HPDE6-E6E7 (cell line): Measurements from ENCODE around the gene ENTPD6.
"Not testable (repeated sequence)": the region's sequence is repeated elsewhere in the genome, so short reads cannot be mapped to it uniquely, and the experiment has no call there.

Source experiments
- DNase-seq: peaks from one replicate; pipeline ENCODE4 v3.0.0; 2011; ENCODE audit warnings: missing footprints; ENCODE audit errors: extremely low spot score

ENTPD6 gene

DNA sequence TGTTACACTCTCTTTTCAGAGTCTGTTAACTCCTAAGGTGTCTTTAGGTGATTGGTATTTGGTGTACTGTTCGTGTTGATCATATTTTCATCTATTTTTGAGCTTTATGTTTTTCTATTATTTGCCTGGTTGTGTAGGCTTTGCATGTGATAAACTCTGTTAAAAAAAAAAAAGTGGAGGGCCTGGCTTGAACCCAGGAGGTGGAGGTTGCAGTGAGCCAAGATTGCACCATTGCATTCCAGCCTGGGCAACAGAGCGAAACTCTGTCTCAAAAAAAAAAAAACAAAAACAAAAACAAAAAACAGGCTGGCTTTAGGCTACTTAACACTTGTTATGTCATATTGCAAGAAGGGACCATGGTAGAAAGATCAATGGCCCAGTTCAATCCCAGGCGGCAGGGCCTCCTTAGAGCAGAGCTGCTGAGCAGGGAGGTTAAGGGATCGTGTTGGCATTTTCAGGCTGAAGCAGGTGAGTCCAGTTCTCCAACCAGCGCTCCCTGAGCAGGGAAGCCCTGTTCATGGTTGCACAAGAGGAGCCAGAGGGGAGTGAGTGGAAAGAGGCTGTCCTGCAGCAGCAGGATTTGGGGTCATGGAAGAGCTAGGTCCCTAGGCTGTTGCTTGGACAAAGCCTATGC lies 60.8 kb downstream of the ENTPD6 start:
- no peak for DNase-seq

DNA sequence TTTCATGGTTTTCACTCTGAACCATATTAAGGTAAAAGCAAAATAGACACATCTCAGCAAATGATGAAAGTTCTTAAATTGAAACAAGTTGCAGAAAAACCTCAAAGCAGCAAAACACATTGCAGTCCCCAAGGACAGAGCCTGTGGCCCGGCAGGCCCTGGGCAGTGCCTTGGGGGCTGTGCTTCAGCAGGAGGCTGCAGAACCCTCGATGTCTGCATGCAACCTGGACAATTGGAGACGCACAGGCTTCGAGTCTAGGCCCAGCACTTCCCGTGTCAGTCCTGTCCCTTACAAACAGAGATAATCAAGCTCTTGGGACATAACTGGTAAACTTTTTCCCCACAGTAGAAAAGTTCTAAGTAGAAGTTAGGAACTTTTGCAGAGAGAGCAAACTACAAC lies 61.6 kb downstream of the ENTPD6 start:
- DNase-seq, result no peak

DNA sequence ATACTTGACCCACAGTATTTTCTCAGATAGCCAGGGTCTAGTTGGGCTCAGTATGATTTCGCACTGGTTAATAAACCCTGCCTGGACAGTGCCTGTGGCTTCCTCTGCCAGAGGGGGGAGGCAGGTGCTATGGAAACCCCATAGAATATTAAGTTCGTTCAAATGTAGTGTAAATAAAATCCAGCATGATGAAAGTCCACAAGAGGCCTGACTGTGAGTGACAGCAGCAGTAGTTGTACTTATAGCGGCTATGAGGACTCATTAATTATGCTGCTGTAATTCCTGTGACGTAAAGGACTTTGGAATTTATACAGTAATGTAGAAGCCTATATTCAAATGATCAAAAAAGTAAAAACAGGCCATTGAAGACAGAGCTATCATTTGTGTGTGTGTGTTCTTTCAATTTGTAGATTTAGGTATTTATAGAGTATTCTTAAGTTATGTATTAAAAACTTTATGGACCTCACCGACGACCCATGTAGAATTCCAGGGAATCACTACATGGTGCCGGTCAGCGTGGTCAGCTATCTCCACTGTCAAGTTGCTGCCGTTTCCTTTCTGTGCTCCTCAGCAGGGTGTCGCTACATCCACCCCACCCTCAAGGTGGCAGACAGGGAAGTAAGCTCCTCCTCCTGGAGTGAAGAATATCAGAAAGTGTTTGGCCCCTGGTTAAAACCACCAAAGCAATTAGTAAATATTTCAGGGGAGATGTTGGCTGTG lies 62.4 kb downstream of the ENTPD6 start:
- DNase-seq, result no peak

DNA sequence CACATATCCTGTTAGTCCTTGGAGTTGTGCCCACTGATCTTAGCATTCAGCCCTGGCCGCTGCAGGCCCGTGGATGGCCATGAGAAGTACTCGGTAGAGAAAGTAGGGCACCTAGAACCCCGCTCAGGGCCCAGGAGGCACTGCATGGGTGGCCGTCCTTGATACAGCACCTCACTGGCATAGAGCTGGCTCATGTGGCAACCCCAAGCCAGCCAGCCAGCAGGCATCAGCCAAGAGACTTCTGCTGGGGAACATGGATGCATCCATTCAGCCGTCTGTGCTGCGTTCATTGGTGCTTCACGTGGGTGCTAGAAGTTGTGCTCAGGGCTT lies 62.9 kb downstream of the ENTPD6 start:
- no peak for DNase-seq

DNA sequence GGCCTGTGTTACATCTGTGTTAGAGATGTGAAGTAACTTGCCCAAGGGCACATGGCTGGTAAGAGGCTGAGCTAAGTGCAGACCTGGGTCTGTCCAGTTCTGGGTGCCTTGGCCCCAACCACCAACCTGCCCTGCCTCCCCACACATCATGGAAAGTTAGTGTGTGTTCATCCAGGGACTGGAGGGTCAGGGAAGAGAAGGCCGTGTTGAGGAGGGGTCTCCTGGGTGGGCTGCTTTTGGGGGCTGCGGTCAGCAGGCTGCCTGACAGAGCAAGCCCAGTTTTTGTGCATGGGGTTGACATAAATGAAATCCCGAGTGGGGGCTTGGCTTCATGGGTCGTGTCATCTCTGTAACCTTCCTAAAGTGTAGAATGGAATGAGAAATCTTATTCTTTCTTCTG lies 63.3 kb downstream of the ENTPD6 start:
- no peak for DNase-seq

GRCh38 chr20:25259358-25259757 lies 63.8 kb downstream of the ENTPD6 start:
- no peak for DNase-seq

- DNase-seq, result no peak
Measured at GRCh38 chr20:25259788-25260254, 64.3 kb downstream of the ENTPD6 start.

GRCh38 chr20:25260770-25261437 lies 65.4 kb downstream of the ENTPD6 start:
- DNase-seq, result not testable (repeated sequence)

DNA sequence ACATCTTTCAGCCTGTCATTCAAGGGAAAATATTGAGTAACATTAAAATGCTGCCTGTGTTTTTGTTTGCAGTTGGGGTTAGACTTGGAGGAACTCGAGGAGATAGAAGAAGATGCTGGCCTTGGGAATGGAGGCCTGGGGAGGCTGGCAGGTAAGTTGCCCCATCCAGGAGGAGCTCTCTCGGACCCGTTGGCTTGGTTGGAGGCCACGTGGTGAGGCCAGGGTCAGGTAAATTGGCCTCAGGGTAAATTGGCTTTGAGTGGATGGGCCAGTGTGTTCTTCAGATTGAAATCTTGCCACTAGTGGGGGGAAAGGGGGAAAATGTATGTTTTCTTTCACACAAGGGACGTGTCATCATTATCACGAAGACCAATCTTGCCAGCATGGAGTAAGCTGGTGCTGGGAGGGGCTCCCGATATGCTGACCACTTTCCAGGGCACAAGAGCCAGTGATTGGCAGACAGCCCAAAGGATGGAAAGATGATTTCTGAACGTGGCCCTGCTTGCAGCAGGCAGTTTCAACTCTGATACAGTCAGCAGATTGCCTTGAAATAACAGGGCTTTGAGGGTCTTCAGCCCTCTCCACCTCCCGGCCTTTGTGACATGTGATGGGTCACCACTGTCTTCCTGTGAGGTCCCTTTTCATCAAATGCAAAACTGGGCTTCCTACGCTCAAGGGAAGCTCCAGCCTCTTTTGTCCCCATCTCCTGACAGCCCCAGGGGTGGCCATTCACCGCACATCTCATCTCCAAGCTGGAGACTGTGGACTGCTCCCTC lies 73.7 kb downstream of the ENTPD6 start:
- DNase-seq, result no peak

DNA sequence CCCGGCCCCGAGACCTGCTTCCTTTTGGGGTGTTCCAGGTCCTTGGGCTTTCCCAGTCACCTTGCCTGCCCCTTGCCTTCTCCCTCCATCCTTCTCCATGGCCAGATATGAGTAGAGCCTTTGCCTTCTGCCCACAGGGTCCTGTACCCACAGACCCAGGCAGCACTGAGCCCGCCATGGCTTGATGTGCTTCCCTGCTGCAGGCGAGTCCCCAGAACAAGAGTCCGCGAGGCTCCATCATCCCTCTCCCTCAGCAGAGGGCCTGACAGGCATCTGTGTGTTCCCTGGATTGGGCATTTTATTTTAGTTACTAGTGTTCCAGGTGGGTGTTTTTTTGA lies 74.3 kb downstream of the ENTPD6 start:
- no peak for DNase-seq

- DNase-seq, result no peak
Measured at GRCh38 chr20:25270829-25271251, 75.3 kb downstream of the ENTPD6 start.

DNA sequence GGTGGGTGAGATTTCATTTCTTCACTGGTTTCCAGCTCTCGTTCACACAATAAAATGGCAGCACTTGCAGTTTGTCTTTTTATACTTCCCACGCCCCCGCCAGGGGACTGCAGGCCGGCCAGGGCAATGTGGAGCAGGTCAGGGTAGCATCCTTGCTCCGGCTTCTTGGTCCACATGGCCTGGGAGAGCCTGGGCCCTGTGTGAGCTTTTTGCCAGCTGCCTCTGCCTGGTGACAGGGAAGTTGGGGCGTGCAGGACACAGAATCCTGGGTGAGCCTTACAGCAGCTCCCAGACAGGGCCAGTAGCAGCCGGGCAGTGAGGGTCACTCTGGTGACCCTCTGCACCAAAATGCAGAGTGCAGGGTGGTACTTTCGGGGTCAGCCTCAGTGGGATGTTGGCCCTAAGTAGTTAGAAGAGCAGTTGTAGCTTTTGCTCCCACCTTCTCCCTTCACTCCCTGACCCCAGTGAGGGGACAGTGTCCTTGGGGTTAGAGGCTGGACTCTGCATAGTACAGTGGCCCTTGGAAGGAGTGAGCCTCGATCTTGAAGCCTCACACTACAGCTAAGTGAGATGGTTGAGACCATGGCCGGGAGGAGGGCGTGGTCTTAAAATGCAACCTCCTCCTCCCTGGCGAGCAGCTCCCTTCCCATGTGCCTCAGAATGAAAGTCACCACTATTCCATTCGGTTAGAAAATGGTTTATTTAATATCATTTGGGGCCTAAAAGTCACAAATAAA lies 76.1 kb downstream of the ENTPD6 start:
- no peak for DNase-seq

- no peak for DNase-seq
Measured at GRCh38 chr20:25272223-25273000, 76.9 kb downstream of the ENTPD6 start.

GRCh38 chr20:25273046-25273445 lies 77.5 kb downstream of the ENTPD6 start:
- no peak for DNase-seq

DNA sequence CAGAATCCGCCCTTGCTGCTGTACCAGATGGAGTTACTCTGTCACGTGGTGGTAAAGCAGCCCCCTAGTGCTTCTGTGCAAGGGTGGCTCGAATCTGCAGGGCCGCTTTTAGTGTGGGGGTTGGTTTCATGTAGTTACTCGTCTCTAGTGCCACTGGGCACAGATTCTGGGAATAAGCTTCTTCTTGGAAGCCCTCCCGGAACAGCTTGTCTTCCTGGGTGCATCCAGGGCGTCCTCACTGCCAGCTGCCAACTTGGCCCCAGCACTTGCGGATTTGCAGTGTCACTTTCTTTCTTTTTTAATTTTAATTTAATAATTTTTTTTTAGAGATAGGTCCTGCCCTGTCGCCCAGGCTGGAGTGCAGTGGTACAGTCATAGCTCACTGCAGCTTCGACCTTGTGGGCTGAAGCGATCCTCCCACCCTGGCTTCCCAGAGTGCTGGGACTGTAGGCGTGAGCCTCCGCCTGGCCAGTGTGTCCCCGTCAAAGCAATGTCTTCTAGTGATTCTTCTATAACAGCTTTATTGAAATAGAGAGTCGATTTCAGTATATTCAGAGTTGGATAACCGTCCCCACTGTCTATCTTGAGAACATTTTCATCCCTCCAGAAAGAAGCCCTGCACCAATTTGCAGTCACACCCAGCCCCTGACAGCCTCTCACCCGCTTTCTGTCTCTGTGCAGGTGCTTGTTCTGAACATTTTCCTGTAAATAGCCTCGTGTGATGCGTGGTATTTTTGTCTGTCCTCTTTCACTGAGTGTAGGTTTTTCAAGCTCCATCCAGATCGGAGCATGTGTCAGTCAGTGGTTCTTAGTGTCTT lies 78.2 kb downstream of the ENTPD6 start:
- no peak for DNase-seq

- no peak for DNase-seq
Measured at GRCh38 chr20:25274481-25274880, 79.0 kb downstream of the ENTPD6 start.

- no peak for DNase-seq
Measured at GRCh38 chr20:25274891-25275812, 79.6 kb downstream of the ENTPD6 start.

- no peak for DNase-seq
Measured at GRCh38 chr20:25275813-25276532, 80.5 kb downstream of the ENTPD6 start.
